Left forelimb (tissue), 1 donor: Measurements from ENCODE around the gene SPTY2D1.
"Not testable (repeated sequence)": the region's sequence is repeated elsewhere in the genome, so short reads cannot be mapped to it uniquely, and the experiment has no call there.

Source experiments
- DNase-seq: peaks from one replicate; pipeline ENCODE4 v3.0.0-alpha.2; 2018; ENCODE audit warnings: low spot score

SPTY2D1 gene

GRCh38 chr11:18617688-18618341 is 16.3 kb downstream of the SPTY2D1 start:
- no peak for DNase-seq

- no peak for DNase-seq
These were observed 18.3 kb downstream of the SPTY2D1 start for GRCh38 chr11:18615628-18616392.

- DNase-seq: no peak
These were observed 19.5 kb downstream of the SPTY2D1 start for GRCh38 chr11:18614667-18615066.

- no peak for DNase-seq
These were observed 21.7 kb downstream of the SPTY2D1 start for GRCh38 chr11:18612394-18612793.

GRCh38 chr11:18611196-18611595 is 22.9 kb downstream of the SPTY2D1 start:
- DNase-seq: no peak

GRCh38 chr11:18608376-18608775 is 25.8 kb downstream of the SPTY2D1 start:
- no peak for DNase-seq

- no peak for DNase-seq
These were observed 33.1 kb downstream of the SPTY2D1 start for GRCh38 chr11:18600915-18601569.

- DNase-seq: no peak
These were observed 34.4 kb downstream of the SPTY2D1 start, which contains the start of gene MISFA for GRCh38 chr11:18599739-18600230. Gene MISFA, plus strand, starts transcription at chr11:18599789. Its CDS starts 140 bp downstream, at chr11:18599929.

- no peak for DNase-seq
These were observed 39.0 kb downstream of the SPTY2D1 start for GRCh38 chr11:18594999-18595749.

- not testable (repeated sequence) for DNase-seq
These were observed 40.1 kb downstream of the SPTY2D1 start for GRCh38 chr11:18594088-18594487.

- DNase-seq: no peak
These were observed 43.6 kb downstream of the SPTY2D1 start for GRCh38 chr11:18590571-18590970.

- DNase-seq: peak; percentile 94
These were observed 45.6 kb downstream of the SPTY2D1 start, which contains the start of gene UEVLD for GRCh38 chr11:18588297-18589252. Gene UEVLD, minus strand, starts transcription at chr11:18588734. Its CDS starts 80 bp downstream, at chr11:18588654.

GRCh38 chr11:18581825-18582224 is 52.3 kb downstream of the SPTY2D1 start:
- no peak for DNase-seq

GRCh38 chr11:18580113-18580766 is 53.9 kb downstream of the SPTY2D1 start:
- no peak for DNase-seq

- no peak for DNase-seq
These were observed 55.1 kb downstream of the SPTY2D1 start for GRCh38 chr11:18578975-18579598.

- DNase-seq: no peak
These were observed 58.8 kb downstream of the SPTY2D1 start for GRCh38 chr11:18575361-18575760.

- DNase-seq: no peak
These were observed 67.1 kb downstream of the SPTY2D1 start for GRCh38 chr11:18567081-18567480.

- no peak for DNase-seq
These were observed 67.7 kb downstream of the SPTY2D1 start for GRCh38 chr11:18566406-18566805.

GRCh38 chr11:18564149-18564548 is 70.0 kb downstream of the SPTY2D1 start:
- DNase-seq: no peak
